Epidermal melanocyte (primary cell): Measurements from ENCODE around the gene FAU.

ENCODE experiments used
- DNase-seq: peaks from one replicate; pipeline ENCODE4 v3.0.0; 2011; ENCODE audit warnings: low spot score; ENCODE audit not compliant: insufficient read length

Gene FAU

DNA sequence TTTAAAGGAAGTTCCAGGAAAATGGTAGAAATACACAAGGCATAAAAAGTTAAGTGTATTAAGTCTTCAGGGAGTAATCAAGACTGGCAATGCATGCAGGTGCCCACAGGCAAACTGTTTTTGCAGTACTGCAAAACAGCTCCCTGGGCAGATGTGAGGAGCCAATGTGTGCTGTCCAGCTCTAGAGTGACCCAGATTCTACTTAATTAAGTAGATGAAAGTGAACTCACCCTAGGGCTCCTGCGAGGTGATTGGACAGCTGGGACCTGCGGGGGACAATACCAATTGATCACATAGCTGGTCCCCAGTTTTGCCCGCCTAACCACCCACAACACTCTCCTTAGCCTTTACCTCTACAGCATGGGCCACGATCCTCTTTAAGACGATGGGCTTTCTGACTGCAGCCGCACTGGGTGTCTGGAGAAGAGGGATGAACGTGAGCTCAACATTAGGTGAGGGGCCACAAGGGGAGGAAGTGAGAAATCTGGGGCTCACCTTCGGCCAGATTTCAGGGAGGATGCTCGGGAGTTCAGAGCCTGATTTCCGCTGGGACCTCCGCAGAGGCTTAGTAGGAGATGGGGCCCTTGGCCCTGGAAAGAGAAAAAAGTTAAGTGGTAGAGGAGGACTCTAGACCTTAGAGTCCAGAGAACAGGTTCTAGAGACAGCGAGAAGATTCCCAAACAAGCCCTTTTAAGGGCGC, 38.6 kb downstream of the FAU start:
- DNase-seq = no peak

DNA sequence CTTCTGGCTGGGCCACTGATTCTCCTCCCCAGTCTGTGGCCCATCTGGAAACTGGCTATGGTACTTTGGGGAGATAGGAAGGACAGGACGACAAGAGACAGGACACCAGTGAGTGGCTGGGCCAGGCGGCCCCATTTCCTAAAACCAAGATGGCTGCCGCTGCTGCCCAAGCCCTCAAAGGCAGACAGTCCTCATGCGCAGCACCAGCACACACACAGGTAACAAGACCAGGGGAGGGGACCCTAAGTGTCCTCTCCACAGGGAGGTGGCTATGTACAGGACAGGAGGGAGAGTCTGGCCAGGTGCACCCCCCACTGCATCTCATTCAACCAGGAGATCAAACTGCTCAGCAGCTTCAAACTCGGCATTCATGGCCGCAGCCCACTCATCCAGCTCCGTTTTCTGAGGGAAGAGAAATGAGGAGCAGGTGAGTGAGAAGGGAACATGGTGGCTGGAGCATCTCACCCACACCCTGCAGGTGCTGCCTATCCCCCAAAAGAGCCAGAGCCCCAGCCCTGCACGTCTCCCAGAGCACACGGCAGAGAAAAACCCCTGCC, 43.1 kb downstream of the FAU start:
- no peak for DNase-seq

DNA sequence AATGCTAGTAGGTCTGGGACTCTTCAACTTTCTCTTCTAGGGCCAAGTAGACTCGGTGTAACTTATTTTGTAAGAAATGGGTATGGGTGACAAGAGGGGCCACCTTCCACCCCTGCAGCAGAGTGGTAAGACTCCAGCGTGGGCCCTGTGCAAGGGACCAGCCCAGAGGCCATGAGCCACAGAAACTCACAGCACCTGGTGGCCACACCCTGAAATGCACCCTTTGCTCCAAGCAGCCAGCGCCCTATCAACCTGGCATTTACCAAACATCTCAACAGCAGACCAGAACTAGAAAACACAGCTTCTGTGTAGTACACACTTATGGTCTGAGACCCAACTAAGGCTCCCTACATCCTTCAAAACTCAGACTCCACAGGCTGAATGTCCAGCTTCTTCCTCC, 43.8 kb downstream of the FAU start:
- no peak for DNase-seq

DNA sequence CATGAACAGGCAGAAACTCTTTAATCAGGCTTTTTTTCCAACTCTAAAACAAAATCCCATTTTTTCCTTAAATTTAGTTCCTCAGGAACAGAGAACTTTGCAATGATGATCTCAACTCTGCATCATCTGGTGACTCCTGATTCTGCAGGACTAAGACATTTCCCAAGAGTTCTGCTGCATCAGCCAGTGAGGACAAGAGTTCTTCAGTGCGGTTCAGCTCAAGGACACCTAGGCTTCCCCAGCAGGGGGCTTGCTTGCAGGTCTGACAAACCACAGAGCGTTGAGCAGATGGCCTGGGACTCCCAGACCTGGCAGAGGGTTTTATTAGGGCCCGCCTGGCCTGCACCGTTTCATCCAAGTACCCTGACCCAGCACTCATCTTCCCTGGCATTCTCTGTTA, 44.5 kb downstream of the FAU start:
- DNase-seq = no peak

DNA sequence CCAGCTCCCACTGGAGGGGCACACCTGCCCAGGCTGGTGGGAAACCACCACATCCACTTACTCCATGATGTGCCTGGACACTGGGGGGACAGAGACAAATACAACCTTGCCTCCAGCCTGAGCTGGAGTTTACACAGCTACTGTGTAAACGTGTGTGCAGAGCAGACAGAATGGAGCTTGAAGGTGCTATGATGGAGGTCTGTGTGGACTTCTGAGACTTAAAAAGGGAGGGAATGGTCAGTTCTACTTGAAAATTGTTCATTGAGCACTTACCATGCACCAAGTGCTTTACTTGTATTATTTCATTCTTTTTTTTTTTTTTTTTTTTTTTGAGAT, 49.3 kb downstream of the FAU start:
- DNase-seq = no peak

DNA sequence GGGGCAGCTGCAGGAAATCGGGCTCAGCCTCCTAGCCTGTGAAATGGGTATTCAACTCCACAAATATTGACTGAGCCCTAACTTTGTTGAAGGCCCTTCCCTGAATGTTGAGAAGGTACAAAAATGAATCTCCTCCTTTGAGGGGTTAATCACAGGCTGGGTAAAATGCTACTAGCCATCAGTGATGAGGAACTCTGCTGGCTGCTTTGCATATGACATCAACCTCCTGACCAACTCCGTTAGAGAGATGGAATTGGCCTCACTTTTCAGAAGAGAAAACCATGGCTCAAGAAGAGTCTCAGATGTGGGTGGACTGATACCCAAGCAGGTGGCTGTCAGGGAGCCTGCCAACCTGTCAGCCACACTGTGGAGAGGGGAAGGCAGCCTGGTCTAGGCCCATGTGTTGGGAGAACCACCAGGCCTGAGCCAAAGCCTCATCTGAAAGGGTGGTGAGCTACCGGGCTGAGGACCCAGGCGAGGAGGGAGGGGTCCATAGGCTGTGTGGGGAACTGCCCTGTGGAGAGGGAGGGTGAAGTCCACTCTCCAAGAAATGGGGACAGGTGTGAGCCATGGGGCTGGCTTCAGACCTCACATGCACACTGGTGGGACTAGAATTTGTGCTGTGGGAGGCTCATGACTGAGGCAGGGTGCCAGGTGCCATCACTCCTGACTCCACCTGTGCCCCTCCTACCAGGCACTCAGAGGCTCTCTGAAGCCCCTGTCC, 49.9 kb downstream of the FAU start:
- no peak for DNase-seq
